DND-41 (cell line): ENCODE results near the gene RASSF8.

Experiments used
- ATAC-seq: fragments of 200-7000 bp; cut with Tn5 transposase; 3 replicates; pipeline ENCODE4 v1.9.1; 2021; ENCODE audit warnings: low read depth; ENCODE audit not compliant: insufficient read depth
- DNase-seq: peaks from one replicate; pipeline ENCODE4 v3.0.0-alpha.2; 2020
- H2AFZ ChIP-seq: 2 replicates; pipeline ENCODE4 v1.6.0; 2012; ENCODE audit warnings: low read depth, low read length
- H3K27ac ChIP-seq: 2 replicates; pipeline ENCODE4 v1.5.1; 2012; ENCODE audit warnings: low read length, inconsistent platforms
- H3K27me3 ChIP-seq: fragments of 200-600 bp; sonication (generic); 2 replicates; pipeline ENCODE4 v1.6.0; 2012; ENCODE audit warnings: low read length, mild to moderate bottlenecking, inconsistent platforms; ENCODE audit not compliant: insufficient read depth, poor library complexity
- H3K36me3 ChIP-seq: 2 replicates; pipeline ENCODE4 v1.5.1; 2012; ENCODE audit warnings: low read length, inconsistent platforms; ENCODE audit not compliant: insufficient read depth
- H3K4me1 ChIP-seq: 2 replicates; pipeline ENCODE4 v1.5.1; 2012; ENCODE audit warnings: mild to moderate bottlenecking, low read length; ENCODE audit not compliant: insufficient read depth
- H3K4me2 ChIP-seq: 2 replicates; pipeline ENCODE4 v1.6.0; 2012; ENCODE audit warnings: mild to moderate bottlenecking, moderate library complexity, low read length, inconsistent platforms; ENCODE audit not compliant: insufficient read depth
- H3K4me3 ChIP-seq, 2 experiments: fragments of 200-600 bp in 1 of 2; shearing (Covaris generic) in 1 of 2; 2 replicates each; pipeline ENCODE4 v1.5.1; 2012 to 2016; ENCODE audit warnings: inconsistent platforms in 2 of 2, low read length in 2 of 2, mild to moderate bottlenecking in 2 of 2, low read depth in 1 of 2, moderate library complexity in 1 of 2
- H3K79me2 ChIP-seq: 2 replicates; pipeline ENCODE4 v1.6.0; 2012; ENCODE audit warnings: low read length, inconsistent platforms; ENCODE audit not compliant: insufficient read depth
- H3K9ac ChIP-seq: 2 replicates; pipeline ENCODE4 v1.6.0; 2012; ENCODE audit warnings: low read depth, mild to moderate bottlenecking, inconsistent platforms, low read length, moderate library complexity
- H3K9me3 ChIP-seq: 2 replicates; pipeline ENCODE4 v1.5.1; 2012; ENCODE audit warnings: low read length, moderate library complexity, mild to moderate bottlenecking, inconsistent platforms; ENCODE audit not compliant: insufficient read depth, severe bottlenecking
- H4K20me1 ChIP-seq: 2 replicates; pipeline ENCODE4 v1.6.0; 2012; ENCODE audit warnings: low read length; ENCODE audit not compliant: insufficient read depth
- CTCF ChIP-seq: IDR thresholded peaks from 2 replicates; pipeline ENCODE4 v1.5.1; 2012; ENCODE audit warnings: borderline replicate concordance, low read length, moderate library complexity, mild to moderate bottlenecking; ENCODE audit not compliant: poor library complexity, severe bottlenecking; ENCODE audit errors: extremely low read depth
- EZH2 ChIP-seq: IDR thresholded peaks from 3 replicates; pipeline ENCODE4 v1.6.1; 2012; ENCODE audit warnings: borderline replicate concordance, low read depth, mild to moderate bottlenecking, moderate library complexity, low read length, inconsistent platforms; ENCODE audit not compliant: severe bottlenecking

RASSF8 gene

GRCh38 chr12:26077915-26078702, 119.6 kb downstream of the RASSF8 start:
- no peak for ATAC-seq
- no peak overlapping the region for H3K27ac ChIP-seq
- H3K9me3 ChIP-seq: no peaks in the 10 kb centered on the region
- no peaks in the 10 kb centered on the region for H3K4me1 ChIP-seq
- TF ChIP-seq CTCF (no peak), EZH2 (no peak)
- no peak overlapping the region for H3K9ac ChIP-seq
- H2AFZ ChIP-seq: no peak overlapping the region
- H3K4me2 ChIP-seq: no peak overlapping the region
- H3K79me2 ChIP-seq: no peaks in the 10 kb centered on the region
- no peaks in the 10 kb centered on the region for H3K27me3 ChIP-seq
- no peak for DNase-seq
- no peaks in the 10 kb centered on the region for H4K20me1 ChIP-seq
- H3K4me3 ChIP-seq: no peak overlapping the region
- H3K36me3 ChIP-seq: no peaks in the 10 kb centered on the region

- no peaks in the 10 kb centered on the region for H3K79me2 ChIP-seq
- H2AFZ ChIP-seq: no peak overlapping the region
- DNase-seq (no peak), ATAC-seq (no peak)
- no peaks in the 10 kb centered on the region for H3K27me3 ChIP-seq
- H3K27ac ChIP-seq: no peak overlapping the region
- H4K20me1 ChIP-seq: no peaks in the 10 kb centered on the region
- H3K9ac ChIP-seq: no peak overlapping the region
- no peak overlapping the region for H3K4me2 ChIP-seq
- H3K36me3 ChIP-seq: no peaks in the 10 kb centered on the region
- TF ChIP-seq EZH2 (no peak), CTCF (no peak)
- no peaks in the 10 kb centered on the region for H3K4me1 ChIP-seq
- H3K4me3 ChIP-seq: no peak overlapping the region
- H3K9me3 ChIP-seq: no peaks in the 10 kb centered on the region
Measured at GRCh38 chr12:26080911-26081310, 122.4 kb downstream of the RASSF8 start.

GRCh38 chr12:26086936-26087335, 128.5 kb downstream of the RASSF8 start:
- no peak overlapping the region for H3K9ac ChIP-seq
- H3K4me2 ChIP-seq: no peak overlapping the region
- H2AFZ ChIP-seq: no peak overlapping the region
- no peaks in the 10 kb centered on the region for H3K27me3 ChIP-seq
- ATAC-seq: no peak
- TF ChIP-seq CTCF (no peak), EZH2 (no peak)
- no peaks in the 10 kb centered on the region for H3K4me1 ChIP-seq
- H3K79me2 ChIP-seq: no peaks in the 10 kb centered on the region
- H3K36me3 ChIP-seq: no peaks in the 10 kb centered on the region
- no peak for DNase-seq
- no peaks in the 10 kb centered on the region for H3K9me3 ChIP-seq
- no peaks in the 10 kb centered on the region for H4K20me1 ChIP-seq
- H3K4me3 ChIP-seq: no peak overlapping the region
- H3K27ac ChIP-seq: no peak overlapping the region

- no peaks in the 10 kb centered on the region for H3K4me1 ChIP-seq
- no peak overlapping the region for H3K9ac ChIP-seq
- no peaks in the 10 kb centered on the region for H3K27me3 ChIP-seq
- no peak overlapping the region for H3K4me3 ChIP-seq
- H2AFZ ChIP-seq: no peak overlapping the region
- TF ChIP-seq EZH2 (no peak), CTCF (no peak)
- no peaks in the 10 kb centered on the region for H3K36me3 ChIP-seq
- no peaks in the 10 kb centered on the region for H4K20me1 ChIP-seq
- no peak overlapping the region for H3K4me2 ChIP-seq
- no peak overlapping the region for H3K27ac ChIP-seq
- DNase-seq: no peak
- no peaks in the 10 kb centered on the region for H3K9me3 ChIP-seq
- ATAC-seq: no peak
- H3K79me2 ChIP-seq: no peaks in the 10 kb centered on the region
Measured at GRCh38 chr12:26088998-26089397, 130.5 kb downstream of the RASSF8 start.
